ENCODE measurements around the gene MRPS14. TPM values are rescaled to one million over a fixed set of nuclear protein-coding genes. Genes with fewer than 3 reads are reported as not detected.

The MRPS14 gene
- total and polyA plus RNA-seq, 2 donors (not counting 1 experiment from before 2014, with no cell fraction given): 9.1 to 29.4 TPM

GRCh38 chr1:174996476-174996875 lies 26.7 kb downstream of the MRPS14 start:
- Histone ChIP-seq H3K4me2 (replicated peaks; ENCODE audit: low read depth, low read length, poor library complexity, severe bottlenecking) (no peak overlapping the region), H3K4me3 (ENCODE audit: control extremely low read depth in 1 of 5, extremely low read depth in 1 of 5, insufficient read depth in 1 of 5, low read depth in 2 of 5, low read length in 4 of 5) (no peak overlapping the region), H3K36me3 (replicated peaks in 1 of 2; ENCODE audit: control extremely low read depth in 1 of 2, control insufficient read depth in 1 of 2, extremely low read depth in 1 of 2, insufficient read depth in 2 of 2, low read length in 1 of 2) (peaks cover 0 to 4% of the 10 kb centered on the region in 2 experiments), H3K27ac (ENCODE audit: low read length in 2 of 2) (no peak overlapping the region), H4K20me1 (ENCODE audit: control insufficient read depth, insufficient read depth, low read length, poor library complexity, severe bottlenecking) (peaks cover 2% of the 10 kb centered on the region), H3K79me2 (ENCODE audit: control insufficient read depth, insufficient read depth, low read length) (peaks cover 15% of the 10 kb centered on the region), H3K9ac (ENCODE audit: low read length) (no peak overlapping the region), H2AFZ (ENCODE audit: insufficient read depth, low read depth, low read length, poor library complexity, severe bottlenecking) (no peak overlapping the region), H3K27me3 (replicated peaks in 1 of 4; ENCODE audit: control extremely low read depth in 1 of 4, control insufficient read depth in 3 of 4, insufficient read depth in 4 of 4, low read length in 3 of 4) (no peaks in the 10 kb centered on the region), H3K4me1 (ENCODE audit: control insufficient read depth in 2 of 2, insufficient read depth in 2 of 2, low read length in 2 of 2) (peaks cover 18 to 23% of the 10 kb centered on the region in 2 donors), H3K9me3 (ENCODE audit: control extremely low read depth in 1 of 3, control insufficient read depth in 2 of 3, insufficient read depth in 1 of 3, low read length in 2 of 3) (no peaks in the 10 kb centered on the region)
- Mint-ChIP-seq H3K27me3 (no peaks in the 10 kb centered on the region), H3K4me3 (no peak overlapping the region), H3K27ac (no peak overlapping the region), H3K4me1 (peaks cover 22% of the 10 kb centered on the region), H3K9me3 (ENCODE audit: insufficient read depth) (no peaks in the 10 kb centered on the region)
- ATAC-seq (ENCODE audit: low read depth) (no peak), DNase-seq (no peak)
- ChIA-PET CTCF (interaction anchor here (1.4 kb wide), 3 partner anchors 11 to 220 kb away, joined by 3 to 5 read pairs (median 4); no protein-coding TSS in a partner anchor), POLR2A (no interaction called here)
- TF ChIP-seq CTCF (IDR thresholded peaks at IDR 0.05): no peak
- no peak for TF ChIP-seq EZH2 (IDR thresholded peaks at IDR 0.05; ENCODE audit: borderline replicate concordance, insufficient read depth, low read depth, low read length, poor library complexity, severe bottlenecking)
- no CpG with 5 or more reads among the region's 1 CpG for WGBS (ENCODE audit: insufficient coverage)
- intact Hi-C loops (cut with micrococcal nuclease): loop anchor here (10.0 kb wide), 1 partner anchor 732 kb away; no protein-coding TSS in a partner anchor

- Histone ChIP-seq H3K27me3 (replicated peaks in 1 of 4; ENCODE audit: control extremely low read depth in 1 of 4, control insufficient read depth in 3 of 4, insufficient read depth in 4 of 4, low read length in 3 of 4) (no peaks in the 10 kb centered on the region), H2AFZ (ENCODE audit: insufficient read depth, low read depth, low read length, poor library complexity, severe bottlenecking) (no peak overlapping the region), H3K36me3 (replicated peaks in 1 of 2; ENCODE audit: control extremely low read depth in 1 of 2, control insufficient read depth in 1 of 2, extremely low read depth in 1 of 2, insufficient read depth in 2 of 2, low read length in 1 of 2) (peaks cover 0 to 6% of the 10 kb centered on the region in 2 experiments), H3K4me1 (ENCODE audit: control insufficient read depth in 2 of 2, insufficient read depth in 2 of 2, low read length in 2 of 2) (peaks cover 13 to 19% of the 10 kb centered on the region in 2 donors), H4K20me1 (ENCODE audit: control insufficient read depth, insufficient read depth, low read length, poor library complexity, severe bottlenecking) (no peaks in the 10 kb centered on the region), H3K4me2 (replicated peaks; ENCODE audit: low read depth, low read length, poor library complexity, severe bottlenecking) (no peak overlapping the region), H3K4me3 (ENCODE audit: control extremely low read depth in 1 of 5, extremely low read depth in 1 of 5, insufficient read depth in 1 of 5, low read depth in 2 of 5, low read length in 4 of 5) (no peak overlapping the region), H3K9me3 (ENCODE audit: control extremely low read depth in 1 of 3, control insufficient read depth in 2 of 3, insufficient read depth in 1 of 3, low read length in 2 of 3) (no peaks in the 10 kb centered on the region), H3K27ac (ENCODE audit: low read length in 2 of 2) (no peak overlapping the region), H3K9ac (ENCODE audit: low read length) (no peak overlapping the region), H3K79me2 (ENCODE audit: control insufficient read depth, insufficient read depth, low read length) (peaks cover 10% of the 10 kb centered on the region)
- ChIA-PET POLR2A (no interaction called here), CTCF (interaction anchor here (0.5 to 1.4 kb wide), 3 partner anchors 10 to 219 kb away, joined by 3 to 5 read pairs (median 4); no protein-coding TSS in a partner anchor)
- TF ChIP-seq EZH2 (IDR thresholded peaks at IDR 0.05; ENCODE audit: borderline replicate concordance, insufficient read depth, low read depth, low read length, poor library complexity, severe bottlenecking) (no peak), CTCF (IDR thresholded peaks at IDR 0.05) (no peak)
- Mint-ChIP-seq H3K4me3 (no peak overlapping the region), H3K4me1 (peaks cover 19% of the 10 kb centered on the region), H3K27ac (no peak overlapping the region), H3K9me3 (ENCODE audit: insufficient read depth) (no peaks in the 10 kb centered on the region), H3K27me3 (no peaks in the 10 kb centered on the region)
- ATAC-seq (ENCODE audit: low read depth) (no peak), DNase-seq (no peak)
- no CpG with 5 or more reads among the region's 1 CpG for WGBS (ENCODE audit: insufficient coverage)
- intact Hi-C loops (cut with micrococcal nuclease): loop anchor here (10.0 kb wide), 1 partner anchor 731 kb away; no protein-coding TSS in a partner anchor
Measured at GRCh38 chr1:174995916-174996315, 27.3 kb downstream of the MRPS14 start.

Data from B cell (primary cell).